ENCODE data around the gene TSEN2.

Gene TSEN2

DNA sequence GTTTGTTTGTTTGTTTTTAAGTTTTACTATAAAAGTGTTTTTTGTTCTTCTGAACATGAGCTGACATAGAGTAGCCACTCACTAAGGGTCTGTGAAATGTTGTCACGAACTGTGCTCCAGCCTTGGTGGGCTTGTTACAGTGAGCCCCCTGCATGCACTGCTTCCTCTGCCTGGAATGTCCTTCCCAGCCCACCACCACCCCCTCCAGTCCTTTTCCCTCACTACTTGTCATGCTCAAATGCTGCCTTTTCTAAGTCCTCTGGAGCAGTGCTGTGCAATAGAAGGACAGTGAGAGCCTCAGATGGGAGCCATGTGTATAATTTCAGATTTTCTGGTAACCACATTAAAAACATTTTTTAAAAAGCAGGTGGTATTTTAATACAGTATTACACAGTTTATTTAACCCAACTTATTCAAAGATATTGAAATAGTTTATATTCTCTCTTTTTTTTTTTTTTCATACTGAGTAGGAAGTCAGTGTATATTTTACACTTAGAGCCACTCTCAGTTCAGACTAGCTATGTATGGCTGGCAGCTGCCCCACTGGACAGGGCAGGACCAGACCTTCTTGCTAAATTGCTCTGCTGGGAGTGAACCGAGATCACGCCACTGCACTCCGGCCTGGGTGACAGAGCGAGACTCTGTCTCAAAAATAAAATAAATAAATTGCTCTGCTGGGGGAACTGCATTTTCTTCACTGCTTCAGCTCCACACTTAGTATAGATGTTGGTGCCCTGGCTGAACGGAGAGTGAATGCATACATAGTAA, 34.2 kb downstream of the TSEN2 start:
- Histone ChIP-seq H4K20me1 (ENCODE audit: low read depth, low read length) (no peaks in the 10 kb centered on the region), H3K4me2 (ENCODE audit: low read depth, low read length, poor library complexity, severe bottlenecking) (no peak overlapping the region), H3F3A (ENCODE audit: insufficient read depth) (no peaks in the 10 kb centered on the region), H3K9me3 (ENCODE audit: insufficient read depth, low read length) (no peaks in the 10 kb centered on the region), H3K27ac (ENCODE audit: low read depth, low read length) (no peak overlapping the region), H3K4me3 (ENCODE audit: insufficient read depth, low read length, poor library complexity, severe bottlenecking) (no peak overlapping the region), H3K79me2 (ENCODE audit: insufficient read depth, low read length) (no peaks in the 10 kb centered on the region), H3K36me3 (ENCODE audit: low read length) (no peaks in the 10 kb centered on the region), H2AFZ (ENCODE audit: low read depth, low read length, severe bottlenecking) (no peak overlapping the region), H3K9me2 (replicated peaks; ENCODE audit: insufficient read depth, low read length) (no peaks in the 10 kb centered on the region), H3K9ac (ENCODE audit: low read length) (no peak overlapping the region), H3K27me3 (ENCODE audit: low read length) (no peaks in the 10 kb centered on the region)
- TF ChIP-seq, protein P1, sequence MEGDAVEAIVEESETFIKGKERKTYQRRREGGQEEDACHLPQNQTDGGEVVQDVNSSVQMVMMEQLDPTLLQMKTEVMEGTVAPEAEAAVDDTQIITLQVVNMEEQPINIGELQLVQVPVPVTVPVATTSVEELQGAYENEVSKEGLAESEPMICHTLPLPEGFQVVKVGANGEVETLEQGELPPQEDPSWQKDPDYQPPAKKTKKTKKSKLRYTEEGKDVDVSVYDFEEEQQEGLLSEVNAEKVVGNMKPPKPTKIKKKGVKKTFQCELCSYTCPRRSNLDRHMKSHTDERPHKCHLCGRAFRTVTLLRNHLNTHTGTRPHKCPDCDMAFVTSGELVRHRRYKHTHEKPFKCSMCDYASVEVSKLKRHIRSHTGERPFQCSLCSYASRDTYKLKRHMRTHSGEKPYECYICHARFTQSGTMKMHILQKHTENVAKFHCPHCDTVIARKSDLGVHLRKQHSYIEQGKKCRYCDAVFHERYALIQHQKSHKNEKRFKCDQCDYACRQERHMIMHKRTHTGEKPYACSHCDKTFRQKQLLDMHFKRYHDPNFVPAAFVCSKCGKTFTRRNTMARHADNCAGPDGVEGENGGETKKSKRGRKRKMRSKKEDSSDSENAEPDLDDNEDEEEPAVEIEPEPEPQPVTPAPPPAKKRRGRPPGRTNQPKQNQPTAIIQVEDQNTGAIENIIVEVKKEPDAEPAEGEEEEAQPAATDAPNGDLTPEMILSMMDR (IDR thresholded peaks at IDR 0.05; ENCODE audit: insufficient read depth, low read length, poor library complexity, severe bottlenecking), result no peak
- no peak for TF ChIP-seq EZH2phosphoT487 (conservative IDR thresholded peaks at IDR 0.05; ENCODE audit: low read length)

- no peaks in the 10 kb centered on the region for H3F3A ChIP-seq (ENCODE audit: insufficient read depth)
- no peaks in the 10 kb centered on the region for H3K9me2 ChIP-seq (replicated peaks; ENCODE audit: insufficient read depth, low read length)
- no peak for TF ChIP-seq EZH2phosphoT487 (conservative IDR thresholded peaks at IDR 0.05; ENCODE audit: low read length)
- TF ChIP-seq, protein P1 (IDR thresholded peaks at IDR 0.05; ENCODE audit: insufficient read depth, low read length, poor library complexity, severe bottlenecking), result no peak
- no peaks in the 10 kb centered on the region for H3K9me3 ChIP-seq (ENCODE audit: insufficient read depth, low read length)
- H4K20me1 ChIP-seq (ENCODE audit: low read depth, low read length), result no peaks in the 10 kb centered on the region
- no peaks in the 10 kb centered on the region for H3K27me3 ChIP-seq (ENCODE audit: low read length)
- H3K4me3 ChIP-seq (ENCODE audit: insufficient read depth, low read length, poor library complexity, severe bottlenecking), result no peak overlapping the region
- no peak overlapping the region for H3K9ac ChIP-seq (ENCODE audit: low read length)
- no peaks in the 10 kb centered on the region for H3K36me3 ChIP-seq (ENCODE audit: low read length)
- H3K4me2 ChIP-seq (ENCODE audit: low read depth, low read length, poor library complexity, severe bottlenecking), result no peak overlapping the region
- H3K79me2 ChIP-seq (ENCODE audit: insufficient read depth, low read length), result no peaks in the 10 kb centered on the region
- H2AFZ ChIP-seq (ENCODE audit: low read depth, low read length, severe bottlenecking), result no peak overlapping the region
- no peak overlapping the region for H3K27ac ChIP-seq (ENCODE audit: low read depth, low read length)
Measured at GRCh38 chr3:12521010-12521409, 36.7 kb downstream of the TSEN2 start.

DNA sequence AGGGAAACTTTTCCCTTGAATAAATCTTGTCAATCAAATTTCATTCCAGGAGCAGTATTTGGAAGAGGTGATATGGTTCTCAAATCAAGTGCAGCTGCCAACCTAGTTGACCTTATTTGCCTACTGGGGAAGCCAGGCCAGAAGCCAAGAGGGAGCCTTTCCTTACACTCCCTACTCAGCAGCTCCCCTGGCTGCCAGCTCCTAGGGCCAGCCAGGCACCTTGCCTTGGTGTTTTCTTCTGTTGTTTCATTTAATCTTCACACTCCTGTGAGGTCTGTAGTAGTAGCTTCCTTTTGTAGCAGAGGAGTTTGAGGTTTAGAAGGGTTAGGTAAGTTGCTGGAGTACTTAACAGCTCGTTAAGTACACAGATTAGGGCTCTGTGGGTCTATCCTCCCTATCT, 38.4 kb downstream of the TSEN2 start:
- Histone ChIP-seq H3K36me3 (ENCODE audit: low read length) (no peaks in the 10 kb centered on the region), H3K9me3 (ENCODE audit: insufficient read depth, low read length) (no peaks in the 10 kb centered on the region)
- TF ChIP-seq, protein P1 (IDR thresholded peaks at IDR 0.05; ENCODE audit: insufficient read depth, low read length, poor library complexity, severe bottlenecking), result no peak
- no peak for TF ChIP-seq EZH2phosphoT487 (conservative IDR thresholded peaks at IDR 0.05; ENCODE audit: low read length)

More for the DNA sequence above, 38.4 kb downstream of the TSEN2 start:
- Histone ChIP-seq H3F3A (ENCODE audit: insufficient read depth) (no peaks in the 10 kb centered on the region), H3K79me2 (ENCODE audit: insufficient read depth, low read length) (no peaks in the 10 kb centered on the region), H3K27ac (ENCODE audit: low read depth, low read length) (no peak overlapping the region), H3K4me2 (ENCODE audit: low read depth, low read length, poor library complexity, severe bottlenecking) (no peak overlapping the region), H3K4me3 (ENCODE audit: insufficient read depth, low read length, poor library complexity, severe bottlenecking) (no peak overlapping the region), H4K20me1 (ENCODE audit: low read depth, low read length) (no peaks in the 10 kb centered on the region), H2AFZ (ENCODE audit: low read depth, low read length, severe bottlenecking) (no peak overlapping the region), H3K9ac (ENCODE audit: low read length) (no peak overlapping the region), H3K9me2 (replicated peaks; ENCODE audit: insufficient read depth, low read length) (no peaks in the 10 kb centered on the region), H3K27me3 (ENCODE audit: low read length) (no peaks in the 10 kb centered on the region)
